K562 (cell line): Measurements from ENCODE around the gene ABCB9. TPM values are rescaled to one million over a fixed set of nuclear protein-coding genes. Genes with fewer than 3 reads are reported as not detected.

Experiments used
- BCOR ChIP-seq: fragments of 450-650 bp; IDR thresholded peaks from 2 replicates; pipeline ENCODE4 v1.6.1; 2016
- BRD9 ChIP-seq: fragments of 450-650 bp; IDR thresholded peaks from 2 replicates; pipeline ENCODE4 v1.6.1; 2018; ENCODE audit warnings: low read depth; ENCODE audit not compliant: partially characterized antibody
- CAMTA2 ChIP-seq: fragments of 250-450 bp; sonication (Bioruptor Pico); conservative IDR thresholded peaks from 2 replicates; pipeline ENCODE4 v1.5.1; 2022
- COPS2 ChIP-seq: fragments of 450-650 bp; conservative IDR thresholded peaks from 2 replicates; pipeline ENCODE4 v1.6.1; 2016; ENCODE audit warnings: mild to moderate bottlenecking, moderate library complexity
- DNMT1 ChIP-seq: fragments of 450-650 bp; IDR thresholded peaks from 2 replicates; pipeline ENCODE4 v1.6.1; 2016; ENCODE audit warnings: antibody characterized with exemption, mild to moderate bottlenecking
- ELF2 ChIP-seq: fragments of 250-450 bp; sonication (Bioruptor Pico); IDR thresholded peaks from 2 replicates; pipeline ENCODE4 v1.5.0; 2021; ENCODE audit warnings: mild to moderate bottlenecking
- ETV1 ChIP-seq: fragments of 450-650 bp; conservative IDR thresholded peaks from 2 replicates; pipeline ENCODE4 v1.6.1; 2016; ENCODE audit warnings: missing genetic modification characterization, control low read depth, low read depth, missing compliant biosample characterization
- HMG20A ChIP-seq: fragments of 450-650 bp; formaldehyde crosslinking; conservative IDR thresholded peaks from 2 replicates; pipeline ENCODE4 v1.4.0; 2020; ENCODE audit warnings: mild to moderate bottlenecking, mixed read lengths
- NCOA1 ChIP-seq: fragments of 450-650 bp; IDR thresholded peaks from 2 replicates; pipeline ENCODE4 v1.6.1; 2016; ENCODE audit warnings: low read depth
- PHF20 ChIP-seq: fragments of 450-650 bp; IDR thresholded peaks from 2 replicates; pipeline ENCODE4 v1.6.1; 2018; ENCODE audit not compliant: partially characterized antibody
- PHTF2 ChIP-seq: fragments of 250-450 bp; sonication (Bioruptor Pico); IDR thresholded peaks from 2 replicates; pipeline ENCODE4 v1.5.0; 2021; ENCODE audit warnings: mild to moderate bottlenecking
- RBM22 ChIP-seq: fragments of 200-400 bp; formaldehyde crosslinking; IDR thresholded peaks from 2 replicates; pipeline ENCODE4 v1.6.1; 2018; ENCODE audit warnings: low read length, low read depth; ENCODE audit not compliant: poor library complexity, severe bottlenecking
- RUNX1 ChIP-seq: sonication (generic); IDR thresholded peaks from 2 replicates; pipeline ENCODE4 v1.6.1; 2016; ENCODE audit warnings: antibody characterized with exemption, low read depth
- SMAD3 ChIP-seq: fragments of 450-650 bp; formaldehyde crosslinking; conservative IDR thresholded peaks from 2 replicates; pipeline ENCODE4 v1.4.0; 2020; ENCODE audit warnings: mild to moderate bottlenecking
- TAF1 ChIP-seq: IDR thresholded peaks from 2 replicates; pipeline ENCODE4 v1.6.1; 2011; ENCODE audit warnings: mild to moderate bottlenecking, low read length, moderate library complexity; ENCODE audit not compliant: insufficient read depth, control insufficient read depth, severe bottlenecking; ENCODE audit errors: extremely low read depth
- TAF15 ChIP-seq: fragments of 200-400 bp; formaldehyde crosslinking; IDR thresholded peaks from 2 replicates; pipeline ENCODE4 v1.6.1; 2017; ENCODE audit warnings: mild to moderate bottlenecking, low read depth, low read length, moderate library complexity
- U2AF2 ChIP-seq: fragments of 200-400 bp; formaldehyde crosslinking; optimal IDR thresholded peaks from 2 replicates; pipeline ENCODE3; 2017; ENCODE audit warnings: low read depth, mild to moderate bottlenecking, low read length
- ZNF124 ChIP-seq: sonication (generic); formaldehyde crosslinking; IDR thresholded peaks from 2 replicates; pipeline ENCODE4 v1.8.1; 2022; ENCODE audit warnings: missing genetic modification reagents
- ZNF384 ChIP-seq: IDR thresholded peaks from 2 replicates; pipeline ENCODE4 v1.6.1; 2012; ENCODE audit warnings: low read depth, low read length, improper control_type of control experiment
- ZNF551 ChIP-seq: fragments of 250-450 bp; sonication (Bioruptor Pico); IDR thresholded peaks from 2 replicates; pipeline ENCODE4 v1.5.0; 2021; ENCODE audit warnings: mild to moderate bottlenecking, moderate library complexity
- ZNF696 ChIP-seq: fragments of 250-450 bp; sonication (Bioruptor Pico); conservative IDR thresholded peaks from 2 replicates; pipeline ENCODE4 v1.4.0; 2020; ENCODE audit warnings: mild to moderate bottlenecking, moderate library complexity
- polyA plus RNA-seq, 8 experiments: library from polyadenylated mRNA; depleted of rRNA in 4 of 8; stranded (reverse) in 5 of 8; unstranded in 3 of 8; fragments of >200 nt; fragmentation: Nextera tagmentation in 2 of 8; fragmentation: Illumina TruSeq in 1 of 8; extraction: Ambion mirVana in 2 of 8; extraction: Trizol in 1 of 8; gene quantifications; 2 replicates each; pipeline versions ENCODE4 v1.2.1 to v1.2.3, GENCODE V29; 2011 to 2014; ENCODE audit warnings: inconsistent platforms in 1 of 8, missing spikeins in 1 of 8
- total RNA-seq, 7 experiments: library from RNA; depleted of rRNA in 6 of 7; stranded (reverse); fragments of >200 nt in 6 of 7; fragmentation: Illumina TruSeq in 2 of 7; extraction: Trizol in 2 of 7; gene quantifications; 2 replicates each; pipeline versions ENCODE4 v1.2.1 to v1.2.3, GENCODE V29; 2011 to 2021; ENCODE audit warnings: low replicate concordance in 1 of 7
- TF ChIP-seq, protein P1 (sequence below): IDR thresholded peaks from 2 replicates; pipeline ENCODE4 v1.6.1; 2016; ENCODE audit warnings: missing genetic modification characterization, missing compliant biosample characterization
- TF ChIP-seq, protein P2 (sequence below): sonication (generic); formaldehyde crosslinking; IDR thresholded peaks from 2 replicates; pipeline ENCODE4 v1.8.1; 2022; ENCODE audit warnings: missing genetic modification reagents
- TF ChIP-seq, protein P3 (sequence below): fragments of 250-450 bp; sonication (Bioruptor Pico); IDR thresholded peaks from 2 replicates; pipeline ENCODE4 v1.9.0; 2021; ENCODE audit warnings: mild to moderate bottlenecking
- TF ChIP-seq, protein P4 (sequence below): sonication (generic); formaldehyde crosslinking; IDR thresholded peaks from 2 replicates; pipeline ENCODE4 v1.8.0; 2022; ENCODE audit warnings: mild to moderate bottlenecking, missing genetic modification reagents
- TF ChIP-seq, protein P5 (sequence below): fragments of 450-650 bp; IDR thresholded peaks from 2 replicates; pipeline ENCODE4 v1.6.1; 2016

ABCB9 gene
- total and polyA plus RNA-seq, 9 of the 15 experiments (the other 6 are each of a cell fraction or from before 2014, with no cell fraction given) = 0.20 to 12.6 (median 6.2) TPM

DNA sequence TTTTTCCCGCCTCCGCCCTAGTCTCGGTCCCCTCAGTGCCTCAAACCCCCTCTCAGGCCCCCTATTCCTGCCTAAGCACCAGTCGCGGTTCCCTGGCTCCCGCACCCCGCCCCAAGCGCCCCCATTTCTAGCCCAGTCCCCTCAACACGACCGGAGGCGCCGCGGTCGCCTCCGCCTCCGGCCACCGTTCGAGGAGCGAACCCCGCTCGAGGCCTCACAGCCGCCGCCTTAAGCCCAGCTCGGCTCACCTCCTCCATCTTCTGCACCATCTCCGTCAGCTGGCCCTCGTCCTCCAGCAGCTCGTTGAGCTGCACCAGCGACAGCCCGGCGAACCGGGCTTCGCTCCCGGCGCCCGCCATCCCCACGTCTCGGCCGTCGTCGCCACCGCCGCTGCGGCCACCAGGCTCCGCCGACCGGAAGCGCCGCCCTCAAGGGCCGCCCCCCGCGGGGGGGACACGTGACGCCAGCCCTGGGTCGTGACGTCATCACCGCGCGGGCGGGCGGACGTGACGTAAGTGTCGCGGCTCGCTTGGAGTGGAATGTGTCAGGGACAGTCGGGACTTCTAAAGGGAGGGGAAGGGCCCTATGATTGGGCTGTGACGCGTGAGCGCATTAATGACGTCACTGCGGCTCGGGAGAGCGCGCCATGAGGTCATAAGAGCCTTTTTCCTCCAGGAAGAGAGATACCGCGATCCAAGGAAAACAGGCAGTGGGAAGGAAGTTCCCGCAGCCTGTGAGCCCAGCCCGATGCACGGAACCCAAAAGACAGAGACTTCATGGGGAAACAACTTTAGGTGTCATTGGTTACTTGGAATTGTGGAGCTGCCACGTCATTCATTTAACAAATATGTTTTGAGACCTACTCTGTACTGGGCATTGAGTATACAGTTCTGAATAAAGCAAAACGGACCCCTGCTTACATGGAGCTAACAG is 70.3 kb downstream of the ABCB9 start, which contains the start of gene VPS37B (continued):
- TF ChIP-seq, protein P1, sequence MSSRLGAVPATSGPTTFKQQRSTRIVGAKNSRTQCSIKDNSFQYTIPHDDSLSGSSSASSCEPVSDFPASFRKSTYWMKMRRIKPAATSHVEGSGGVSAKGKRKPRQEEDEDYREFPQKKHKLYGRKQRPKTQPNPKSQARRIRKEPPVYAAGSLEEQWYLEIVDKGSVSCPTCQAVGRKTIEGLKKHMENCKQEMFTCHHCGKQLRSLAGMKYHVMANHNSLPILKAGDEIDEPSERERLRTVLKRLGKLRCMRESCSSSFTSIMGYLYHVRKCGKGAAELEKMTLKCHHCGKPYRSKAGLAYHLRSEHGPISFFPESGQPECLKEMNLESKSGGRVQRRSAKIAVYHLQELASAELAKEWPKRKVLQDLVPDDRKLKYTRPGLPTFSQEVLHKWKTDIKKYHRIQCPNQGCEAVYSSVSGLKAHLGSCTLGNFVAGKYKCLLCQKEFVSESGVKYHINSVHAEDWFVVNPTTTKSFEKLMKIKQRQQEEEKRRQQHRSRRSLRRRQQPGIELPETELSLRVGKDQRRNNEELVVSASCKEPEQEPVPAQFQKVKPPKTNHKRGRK = no peak
- TF ChIP-seq TAF1 = peak; percentile 89
- no peak for TF ChIP-seq COPS2
- no peak for TF ChIP-seq ZNF551 (CRISPR knock-in tag)
- no peak for TF ChIP-seq U2AF2
- TF ChIP-seq, protein P2, sequence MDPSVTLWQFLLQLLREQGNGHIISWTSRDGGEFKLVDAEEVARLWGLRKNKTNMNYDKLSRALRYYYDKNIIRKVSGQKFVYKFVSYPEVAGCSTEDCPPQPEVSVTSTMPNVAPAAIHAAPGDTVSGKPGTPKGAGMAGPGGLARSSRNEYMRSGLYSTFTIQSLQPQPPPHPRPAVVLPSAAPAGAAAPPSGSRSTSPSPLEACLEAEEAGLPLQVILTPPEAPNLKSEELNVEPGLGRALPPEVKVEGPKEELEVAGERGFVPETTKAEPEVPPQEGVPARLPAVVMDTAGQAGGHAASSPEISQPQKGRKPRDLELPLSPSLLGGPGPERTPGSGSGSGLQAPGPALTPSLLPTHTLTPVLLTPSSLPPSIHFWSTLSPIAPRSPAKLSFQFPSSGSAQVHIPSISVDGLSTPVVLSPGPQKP = no peak
- no peak for TF ChIP-seq ZNF124 (CRISPR knock-in tag)
- TF ChIP-seq NCOA1 = peak; percentile 99
- no peak for TF ChIP-seq ZNF384
- TF ChIP-seq ZNF696 = no peak
- no peak for TF ChIP-seq PHTF2 (CRISPR knock-in tag)
- TF ChIP-seq, protein P3, sequence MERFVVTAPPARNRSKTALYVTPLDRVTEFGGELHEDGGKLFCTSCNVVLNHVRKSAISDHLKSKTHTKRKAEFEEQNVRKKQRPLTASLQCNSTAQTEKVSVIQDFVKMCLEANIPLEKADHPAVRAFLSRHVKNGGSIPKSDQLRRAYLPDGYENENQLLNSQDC (CRISPR knock-in tag) = peak; percentile 61; the same call in 1 of the 2 replicates
- no peak for TF ChIP-seq RBM22
- TF ChIP-seq SMAD3 (CRISPR knock-in tag) = no peak
- TF ChIP-seq RUNX1 = no peak
- TF ChIP-seq BRD9 = no peak
- TF ChIP-seq HMG20A (CRISPR knock-in tag) = no peak
- TF ChIP-seq, protein P4, sequence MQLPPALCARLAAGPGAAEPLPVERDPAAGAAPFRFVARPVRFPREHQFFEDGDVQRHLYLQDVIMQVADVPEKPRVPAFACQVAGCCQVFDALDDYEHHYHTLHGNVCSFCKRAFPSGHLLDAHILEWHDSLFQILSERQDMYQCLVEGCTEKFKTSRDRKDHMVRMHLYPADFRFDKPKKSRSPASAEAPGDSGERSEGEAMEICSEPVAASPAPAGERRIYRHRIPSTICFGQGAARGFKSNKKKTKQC (CRISPR knock-in tag) = peak; percentile 67; the same call in 1 of the 2 replicates
- no peak for TF ChIP-seq CAMTA2 (CRISPR knock-in tag)
- no peak for TF ChIP-seq TAF15
- TF ChIP-seq PHF20 = peak; percentile 70
- no peak for TF ChIP-seq BCOR
- TF ChIP-seq, protein P5, sequence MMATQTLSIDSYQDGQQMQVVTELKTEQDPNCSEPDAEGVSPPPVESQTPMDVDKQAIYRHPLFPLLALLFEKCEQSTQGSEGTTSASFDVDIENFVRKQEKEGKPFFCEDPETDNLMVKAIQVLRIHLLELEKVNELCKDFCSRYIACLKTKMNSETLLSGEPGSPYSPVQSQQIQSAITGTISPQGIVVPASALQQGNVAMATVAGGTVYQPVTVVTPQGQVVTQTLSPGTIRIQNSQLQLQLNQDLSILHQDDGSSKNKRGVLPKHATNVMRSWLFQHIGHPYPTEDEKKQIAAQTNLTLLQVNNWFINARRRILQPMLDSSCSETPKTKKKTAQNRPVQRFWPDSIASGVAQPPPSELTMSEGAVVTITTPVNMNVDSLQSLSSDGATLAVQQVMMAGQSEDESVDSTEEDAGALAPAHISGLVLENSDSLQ = peak; percentile 63; the same call in 1 of the 2 replicates
- peak; percentile 86 for TF ChIP-seq ETV1 (tag)
- 0 out of 2 replicates have a peak, but pooled peaks have one; percentile 41 for TF ChIP-seq ELF2
- no peak for TF ChIP-seq DNMT1
